ENCODE results near the gene EIF5B.

DNA sequence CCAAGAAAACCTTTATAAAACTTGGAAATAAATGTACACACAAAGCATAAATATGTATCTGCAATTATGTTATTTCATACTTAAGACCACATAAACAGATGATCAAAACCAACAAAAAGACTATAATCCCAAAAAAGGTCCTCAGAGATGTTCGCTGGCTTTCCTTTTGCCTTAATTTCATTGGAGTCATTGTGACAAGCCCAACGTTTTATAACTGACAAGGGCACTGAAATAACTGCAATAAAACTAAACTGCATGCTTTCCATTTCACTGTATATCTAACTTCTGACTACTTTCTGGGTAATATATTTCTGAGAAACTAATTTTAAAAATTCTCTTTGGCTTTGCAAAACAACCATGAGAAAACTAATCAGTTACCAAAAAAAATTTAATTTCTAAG, 96.2 kb downstream of the EIF5B start:
- TF ChIP-seq, protein P1, sequence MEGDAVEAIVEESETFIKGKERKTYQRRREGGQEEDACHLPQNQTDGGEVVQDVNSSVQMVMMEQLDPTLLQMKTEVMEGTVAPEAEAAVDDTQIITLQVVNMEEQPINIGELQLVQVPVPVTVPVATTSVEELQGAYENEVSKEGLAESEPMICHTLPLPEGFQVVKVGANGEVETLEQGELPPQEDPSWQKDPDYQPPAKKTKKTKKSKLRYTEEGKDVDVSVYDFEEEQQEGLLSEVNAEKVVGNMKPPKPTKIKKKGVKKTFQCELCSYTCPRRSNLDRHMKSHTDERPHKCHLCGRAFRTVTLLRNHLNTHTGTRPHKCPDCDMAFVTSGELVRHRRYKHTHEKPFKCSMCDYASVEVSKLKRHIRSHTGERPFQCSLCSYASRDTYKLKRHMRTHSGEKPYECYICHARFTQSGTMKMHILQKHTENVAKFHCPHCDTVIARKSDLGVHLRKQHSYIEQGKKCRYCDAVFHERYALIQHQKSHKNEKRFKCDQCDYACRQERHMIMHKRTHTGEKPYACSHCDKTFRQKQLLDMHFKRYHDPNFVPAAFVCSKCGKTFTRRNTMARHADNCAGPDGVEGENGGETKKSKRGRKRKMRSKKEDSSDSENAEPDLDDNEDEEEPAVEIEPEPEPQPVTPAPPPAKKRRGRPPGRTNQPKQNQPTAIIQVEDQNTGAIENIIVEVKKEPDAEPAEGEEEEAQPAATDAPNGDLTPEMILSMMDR (IDR thresholded peaks at IDR 0.05): no peak
- TF ChIP-seq EP300 (IDR thresholded peaks at IDR 0.05) (no peak), POLR2AphosphoS5 (IDR thresholded peaks at IDR 0.05) (no peak)

Data from sigmoid colon (tissue), 4 donors.